ENCODE results near the gene NPM1.

The NPM1 gene

DNA sequence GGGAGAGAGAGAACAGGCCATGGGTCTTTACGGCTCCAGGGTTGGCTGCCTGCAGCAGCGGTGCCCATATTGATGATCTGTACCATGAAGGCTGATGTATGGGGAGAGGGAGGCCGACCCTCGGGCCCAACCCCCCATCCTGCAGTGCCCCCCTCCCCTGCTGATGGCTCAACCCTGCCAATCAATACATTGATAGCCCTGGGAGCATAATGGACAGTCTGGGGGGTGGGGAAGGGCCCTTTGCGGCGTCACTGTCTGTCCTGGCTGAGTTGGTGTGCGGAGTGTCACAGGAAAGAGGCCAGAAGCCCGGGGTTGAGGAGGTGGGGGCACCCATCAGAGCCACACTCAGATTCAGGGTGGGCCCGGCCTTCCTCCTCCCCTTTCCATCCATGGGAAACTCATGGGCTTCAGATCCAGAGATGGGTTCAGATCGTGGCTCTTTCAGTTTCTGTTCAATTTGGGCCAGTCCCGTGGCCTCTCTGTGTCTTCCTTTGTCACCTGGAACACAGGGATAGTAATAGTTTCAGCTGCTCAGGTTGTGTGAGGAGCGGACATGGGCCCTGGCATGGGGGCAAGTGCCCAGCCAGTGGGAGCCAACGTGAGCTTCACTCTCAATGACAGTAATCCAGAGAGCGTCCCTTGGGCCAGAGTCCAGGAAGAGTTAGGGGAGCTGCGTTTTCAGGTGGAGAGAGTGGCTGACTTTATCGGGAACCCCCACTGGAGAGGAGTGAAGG lies 41.3 kb downstream of the NPM1 start:
- H3K27me3 ChIP-seq (ENCODE audit: control insufficient read depth in 1 of 2, insufficient read depth in 1 of 2, low read length in 2 of 2): no peaks in the 10 kb centered on the region
- H4K8ac ChIP-seq (ENCODE audit: low read length): no peak overlapping the region
- no peak overlapping the region for H3K14ac ChIP-seq (ENCODE audit: low read length in 2 of 2)
- no peak overlapping the region for H3K4ac ChIP-seq (ENCODE audit: low read depth in 1 of 2, low read length in 2 of 2)
- no peak overlapping the region for H3K27ac ChIP-seq (ENCODE audit: low read length, poor library complexity, severe bottlenecking)
- H2AFZ ChIP-seq (ENCODE audit: low read depth, low read length): no peak overlapping the region
- no peak overlapping the region for H3K9ac ChIP-seq (ENCODE audit: low read length)
- H2AK5ac ChIP-seq (ENCODE audit: low read length, severe bottlenecking): no peak overlapping the region
- H3K4me3 ChIP-seq (ENCODE audit: insufficient read depth in 1 of 2, low read depth in 1 of 2, low read length in 2 of 2): no peak overlapping the region
- no peak overlapping the region for H2BK120ac ChIP-seq (ENCODE audit: low read depth, low read length)
- H3K79me1 ChIP-seq (replicated peaks; ENCODE audit: low read length, poor library complexity, severe bottlenecking): no peaks in the 10 kb centered on the region
- no peaks in the 10 kb centered on the region for H3K36me3 ChIP-seq (ENCODE audit: control insufficient read depth in 1 of 2, insufficient read depth in 2 of 2, low read depth in 1 of 2, low read length in 2 of 2)
- no peaks in the 10 kb centered on the region for H3K9me3 ChIP-seq (ENCODE audit: control insufficient read depth, low read length)
- H3K4me1 ChIP-seq (ENCODE audit: control insufficient read depth, insufficient read depth, low read depth, low read length): no peaks in the 10 kb centered on the region
- no peak overlapping the region for H3K23ac ChIP-seq (ENCODE audit: low read length in 2 of 2)
- no peak overlapping the region for H3K18ac ChIP-seq (ENCODE audit: low read depth in 1 of 2, low read length in 2 of 2)
- WGBS: 86% methylated on average over 12 of the region's 16 CpGs
- DNase-seq: no peak
- no peak overlapping the region for H2BK12ac ChIP-seq (ENCODE audit: low read length in 2 of 2)
- no peak overlapping the region for H2BK5ac ChIP-seq (ENCODE audit: low read depth, low read length, poor library complexity, severe bottlenecking)
- no peak overlapping the region for H3K4me2 ChIP-seq (ENCODE audit: low read length, poor library complexity, severe bottlenecking)
- no peak overlapping the region for H2BK15ac ChIP-seq (ENCODE audit: low read depth, poor library complexity, severe bottlenecking)
- H4K91ac ChIP-seq (ENCODE audit: low read length): no peak overlapping the region

GRCh38 chr5:171429543-171429910 lies 41.9 kb downstream of the NPM1 start:
- no peaks in the 10 kb centered on the region for H3K36me3 ChIP-seq (ENCODE audit: control insufficient read depth in 1 of 2, insufficient read depth in 2 of 2, low read depth in 1 of 2, low read length in 2 of 2)
- 98% methylated on average over 4 of the region's 4 CpGs for WGBS
- no peak overlapping the region for H3K4me3 ChIP-seq (ENCODE audit: insufficient read depth in 1 of 2, low read depth in 1 of 2, low read length in 2 of 2)

DNA sequence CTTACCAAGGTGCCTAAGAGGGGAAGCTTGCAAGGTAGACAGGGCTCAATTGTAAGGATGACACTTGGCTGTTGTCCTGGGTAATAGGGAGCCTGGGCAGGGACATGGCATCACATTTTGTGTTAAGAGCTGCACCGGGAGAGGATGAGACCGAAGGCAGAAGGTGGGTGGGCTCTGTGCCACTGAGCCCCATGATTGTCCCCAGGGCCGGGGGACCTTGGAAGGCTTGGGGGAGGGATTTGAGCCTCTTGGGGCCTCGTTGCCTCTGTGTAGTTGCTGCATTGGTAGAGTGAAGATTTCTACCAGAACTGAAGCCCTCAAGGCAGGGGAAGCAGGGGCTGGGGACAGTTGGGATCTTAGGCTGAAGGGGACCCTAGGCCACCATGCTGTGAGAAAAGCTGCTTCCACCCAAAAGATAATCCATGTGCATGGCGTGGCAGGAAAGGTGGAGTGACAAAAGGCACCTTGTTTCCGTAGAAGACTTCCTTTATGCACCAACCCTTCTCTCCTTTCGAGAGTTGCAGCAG lies 43.7 kb downstream of the NPM1 start:
- H3K14ac ChIP-seq (ENCODE audit: low read length in 2 of 2): no peak overlapping the region

More at GRCh38 chr5:171429543-171429910, 41.9 kb downstream of the NPM1 start:
- Histone ChIP-seq H2BK5ac (ENCODE audit: low read depth, low read length, poor library complexity, severe bottlenecking) (no peak overlapping the region), H2AK5ac (ENCODE audit: low read length, severe bottlenecking) (no peak overlapping the region), H3K23ac (ENCODE audit: low read length in 2 of 2) (no peak overlapping the region), H3K14ac (ENCODE audit: low read length in 2 of 2) (no peak overlapping the region), H3K9me3 (ENCODE audit: control insufficient read depth, low read length) (no peaks in the 10 kb centered on the region), H3K18ac (ENCODE audit: low read depth in 1 of 2, low read length in 2 of 2) (no peak overlapping the region), H3K79me1 (replicated peaks; ENCODE audit: low read length, poor library complexity, severe bottlenecking) (no peaks in the 10 kb centered on the region), H3K4me2 (ENCODE audit: low read length, poor library complexity, severe bottlenecking) (no peak overlapping the region), H3K9ac (ENCODE audit: low read length) (no peak overlapping the region), H3K4me1 (ENCODE audit: control insufficient read depth, insufficient read depth, low read depth, low read length) (peaks cover 2% of the 10 kb centered on the region), H2BK120ac (ENCODE audit: low read depth, low read length) (no peak overlapping the region), H2BK12ac (ENCODE audit: low read length in 2 of 2) (no peak overlapping the region), H2BK15ac (ENCODE audit: low read depth, poor library complexity, severe bottlenecking) (no peak overlapping the region), H3K27me3 (ENCODE audit: control insufficient read depth in 1 of 2, insufficient read depth in 1 of 2, low read length in 2 of 2) (no peaks in the 10 kb centered on the region), H4K91ac (ENCODE audit: low read length) (no peak overlapping the region), H3K27ac (ENCODE audit: low read length, poor library complexity, severe bottlenecking) (no peak overlapping the region), H4K8ac (ENCODE audit: low read length) (no peak overlapping the region), H3K4ac (ENCODE audit: low read depth in 1 of 2, low read length in 2 of 2) (no peak overlapping the region), H2AFZ (ENCODE audit: low read depth, low read length) (no peak overlapping the region)
- no peak for DNase-seq

DNA sequence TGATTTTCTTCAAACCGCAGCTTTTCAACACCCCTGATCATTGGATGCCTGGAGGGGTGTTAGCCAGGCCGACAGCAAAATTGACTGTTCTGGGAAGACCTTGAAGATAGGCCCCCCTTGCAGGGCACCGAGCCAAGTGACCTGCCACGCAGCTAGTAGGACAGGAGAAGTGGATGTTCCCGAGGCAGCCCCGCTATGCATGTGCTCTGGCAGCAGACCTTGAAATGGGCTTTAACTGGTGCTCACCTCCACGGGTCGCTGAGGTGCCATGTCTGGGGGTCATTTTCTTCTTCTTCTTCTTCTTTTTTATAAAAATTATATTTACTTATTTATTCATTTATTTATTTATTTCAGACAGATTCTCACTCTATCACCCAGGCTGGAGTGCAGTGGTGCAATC lies 44.4 kb downstream of the NPM1 start:
- no peak overlapping the region for H3K18ac ChIP-seq (ENCODE audit: low read depth in 1 of 2, low read length in 2 of 2)
- no peak overlapping the region for H2BK5ac ChIP-seq (ENCODE audit: low read depth, low read length, poor library complexity, severe bottlenecking)
- no peaks in the 10 kb centered on the region for H3K27me3 ChIP-seq (ENCODE audit: control insufficient read depth in 1 of 2, insufficient read depth in 1 of 2, low read length in 2 of 2)
- H3K27ac ChIP-seq (ENCODE audit: low read length, poor library complexity, severe bottlenecking): no peak overlapping the region
- no peak overlapping the region for H3K23ac ChIP-seq (ENCODE audit: low read length in 2 of 2)
- no peak overlapping the region for H4K8ac ChIP-seq (ENCODE audit: low read length)
- no peak overlapping the region for H3K14ac ChIP-seq (ENCODE audit: low read length in 2 of 2)
- DNase-seq: no peak
- H2AFZ ChIP-seq (ENCODE audit: low read depth, low read length): no peak overlapping the region
- H2BK120ac ChIP-seq (ENCODE audit: low read depth, low read length): no peak overlapping the region
- H3K36me3 ChIP-seq (ENCODE audit: control insufficient read depth in 1 of 2, insufficient read depth in 2 of 2, low read depth in 1 of 2, low read length in 2 of 2): peaks cover 0 to 6% of the 10 kb centered on the region in 2 experiments
- H2AK5ac ChIP-seq (ENCODE audit: low read length, severe bottlenecking): no peak overlapping the region
- H3K4me3 ChIP-seq (ENCODE audit: insufficient read depth in 1 of 2, low read depth in 1 of 2, low read length in 2 of 2): no peak overlapping the region
- 98% methylated on average over 5 of the region's 8 CpGs for WGBS
- no peaks in the 10 kb centered on the region for H3K79me1 ChIP-seq (replicated peaks; ENCODE audit: low read length, poor library complexity, severe bottlenecking)
- H3K4me2 ChIP-seq (ENCODE audit: low read length, poor library complexity, severe bottlenecking): no peak overlapping the region
- no peak overlapping the region for H2BK12ac ChIP-seq (ENCODE audit: low read length in 2 of 2)
- H3K9me3 ChIP-seq (ENCODE audit: control insufficient read depth, low read length): no peaks in the 10 kb centered on the region
- H3K4ac ChIP-seq (ENCODE audit: low read depth in 1 of 2, low read length in 2 of 2): no peak overlapping the region
- no peak overlapping the region for H2BK15ac ChIP-seq (ENCODE audit: low read depth, poor library complexity, severe bottlenecking)
- peaks cover 2% of the 10 kb centered on the region for H3K4me1 ChIP-seq (ENCODE audit: control insufficient read depth, insufficient read depth, low read depth, low read length)
- H3K9ac ChIP-seq (ENCODE audit: low read length): no peak overlapping the region
- no peak overlapping the region for H4K91ac ChIP-seq (ENCODE audit: low read length)

More for the DNA sequence above, 43.7 kb downstream of the NPM1 start:
- Histone ChIP-seq H3K18ac (ENCODE audit: low read depth in 1 of 2, low read length in 2 of 2) (no peak overlapping the region), H2AFZ (ENCODE audit: low read depth, low read length) (no peak overlapping the region), H3K27ac (ENCODE audit: low read length, poor library complexity, severe bottlenecking) (no peak overlapping the region), H3K23ac (ENCODE audit: low read length in 2 of 2) (no peak overlapping the region), H3K9ac (ENCODE audit: low read length) (no peak overlapping the region), H4K91ac (ENCODE audit: low read length) (no peak overlapping the region), H3K4me2 (ENCODE audit: low read length, poor library complexity, severe bottlenecking) (no peak overlapping the region), H2BK15ac (ENCODE audit: low read depth, poor library complexity, severe bottlenecking) (no peak overlapping the region), H3K4ac (ENCODE audit: low read depth in 1 of 2, low read length in 2 of 2) (no peak overlapping the region), H4K8ac (ENCODE audit: low read length) (no peak overlapping the region), H3K27me3 (ENCODE audit: control insufficient read depth in 1 of 2, insufficient read depth in 1 of 2, low read length in 2 of 2) (no peaks in the 10 kb centered on the region), H3K79me1 (replicated peaks; ENCODE audit: low read length, poor library complexity, severe bottlenecking) (no peaks in the 10 kb centered on the region), H2BK5ac (ENCODE audit: low read depth, low read length, poor library complexity, severe bottlenecking) (no peak overlapping the region), H3K4me3 (ENCODE audit: insufficient read depth in 1 of 2, low read depth in 1 of 2, low read length in 2 of 2) (no peak overlapping the region), H3K9me3 (ENCODE audit: control insufficient read depth, low read length) (no peaks in the 10 kb centered on the region), H3K36me3 (ENCODE audit: control insufficient read depth in 1 of 2, insufficient read depth in 2 of 2, low read depth in 1 of 2, low read length in 2 of 2) (peaks cover 0 to 3% of the 10 kb centered on the region in 2 experiments), H2BK120ac (ENCODE audit: low read depth, low read length) (no peak overlapping the region), H2BK12ac (ENCODE audit: low read length in 2 of 2) (no peak overlapping the region), H3K4me1 (ENCODE audit: control insufficient read depth, insufficient read depth, low read depth, low read length) (peaks cover 2% of the 10 kb centered on the region), H2AK5ac (ENCODE audit: low read length, severe bottlenecking) (no peak overlapping the region)
- 89% methylated on average over 7 of the region's 7 CpGs for WGBS
- no peak for DNase-seq
